Prostate gland (tissue), 2 donors: ENCODE measurements around the gene MINAR1.

Experiments used
- CTCF ChIP-seq, 4 experiments: fragments of 200-600 bp in 2 of 4; fragments of 450-650 bp in 2 of 4; sonication (generic) in 2 of 4; IDR thresholded peaks; 1 replicate in 3 of 4; 2 replicates in 1 of 4; pipeline ENCODE4 v1.5.1; 2016 to 2019; ENCODE audit warnings: antibody characterized with exemption in 4 of 4, mild to moderate bottlenecking in 2 of 4, moderate library complexity in 2 of 4
- POLR2AphosphoS5 ChIP-seq: sonication (generic); formaldehyde crosslinking; IDR thresholded peaks from one replicate; pipeline ENCODE4 v1.6.1; 2017; ENCODE audit warnings: antibody characterized with exemption

GRCh38 chr15:79481793-79482192 is 49.7 kb downstream of the MINAR1 start:
- TF ChIP-seq CTCF (IDR thresholded peaks at IDR 0.05) (no peak), POLR2AphosphoS5 (no peak)
